GM23338 (cell line): ENCODE results near the gene ZBTB20. TPM values are rescaled to one million over a fixed set of nuclear protein-coding genes. Genes with fewer than 3 reads are reported as not detected.
A peak's percentile ranks its signal among the peaks of the same experiment; 100 is the strongest.

Source experiments
- ATAC-seq: fragments of 200-7000 bp; cut with Tn5 transposase; 3 replicates; pipeline ENCODE4 v1.9.1; 2020
- DNase-seq: peaks from one replicate; pipeline ENCODE4 v3.0.0-alpha.2; 2015; ENCODE audit warnings: low spot score
- H2AFZ ChIP-seq: fragments of 200-600 bp; sonication (generic); 2 replicates; pipeline ENCODE4 v1.8.0; 2016; ENCODE audit warnings: antibody characterized with exemption, mild to moderate bottlenecking, moderate library complexity
- H3F3A ChIP-seq: fragments of 200-600 bp; sonication (generic); replicated peaks from 2 replicates; pipeline ENCODE4 v1.8.0; 2017; ENCODE audit warnings: antibody characterized with exemption, mixed run types, low read depth
- H3K27ac ChIP-seq: fragments of 200-600 bp; sonication (generic); 2 replicates; pipeline ENCODE4 v1.6.1; 2016; ENCODE audit warnings: low read depth
- H3K27me3 ChIP-seq: fragments of 200-600 bp; sonication (generic); 2 replicates; pipeline ENCODE4 v1.8.0; 2016; ENCODE audit warnings: mild to moderate bottlenecking, mixed run types, moderate library complexity; ENCODE audit not compliant: insufficient read depth
- H3K36me3 ChIP-seq: fragments of 200-600 bp; sonication (generic); 2 replicates; pipeline ENCODE4 v1.8.0; 2016; ENCODE audit warnings: mild to moderate bottlenecking; ENCODE audit not compliant: insufficient read depth
- H3K4me1 ChIP-seq: fragments of 200-600 bp; sonication (generic); 2 replicates; pipeline ENCODE4 v1.8.0; 2016; ENCODE audit warnings: mild to moderate bottlenecking, moderate library complexity; ENCODE audit not compliant: insufficient read depth
- H3K4me2 ChIP-seq: fragments of 200-600 bp; sonication (generic); 2 replicates; pipeline ENCODE4 v1.7.1; 2017; ENCODE audit warnings: mixed run types
- H3K4me3 ChIP-seq: fragments of 200-600 bp; sonication (generic); 2 replicates; pipeline ENCODE4 v1.6.1; 2016; ENCODE audit warnings: mixed run types
- H3K79me2 ChIP-seq: fragments of 200-600 bp; sonication (generic); replicated peaks from 2 replicates; pipeline ENCODE4 v1.8.0; 2017; ENCODE audit warnings: mild to moderate bottlenecking; ENCODE audit not compliant: insufficient read depth
- H3K9me2 ChIP-seq: fragments of 200-600 bp; sonication (generic); 2 replicates; pipeline ENCODE4 v1.8.0; 2017; ENCODE audit not compliant: insufficient read depth
- H4K20me1 ChIP-seq: fragments of 200-600 bp; sonication (generic); replicated peaks from 2 replicates; pipeline ENCODE4 v1.8.0; 2017; ENCODE audit warnings: mild to moderate bottlenecking; ENCODE audit not compliant: insufficient read depth
- H3K27ac Mint-ChIP-seq: 2 replicates; pipeline ENCODE4 v1.8.0; 2020; ENCODE audit warnings: inconsistent platforms, mild to moderate bottlenecking, moderate library complexity, mixed read lengths
- H3K27me3 Mint-ChIP-seq: 3 replicates; pipeline ENCODE4 v1.8.0; 2022; ENCODE audit warnings: low read depth, mild to moderate bottlenecking, moderate library complexity, mixed read lengths, inconsistent platforms; ENCODE audit not compliant: insufficient read depth, poor library complexity
- H3K36me3 Mint-ChIP-seq: 3 replicates; pipeline ENCODE4 v1.8.0; 2021; ENCODE audit warnings: low read depth, mild to moderate bottlenecking, inconsistent platforms, moderate library complexity, mixed read lengths
- H3K4me1 Mint-ChIP-seq: 3 replicates; pipeline ENCODE4 v1.8.0; 2020; ENCODE audit warnings: mild to moderate bottlenecking, inconsistent platforms, mixed read lengths
- H3K4me3 Mint-ChIP-seq: 3 replicates; pipeline ENCODE4 v1.8.0; 2021; ENCODE audit warnings: moderate library complexity, mild to moderate bottlenecking, inconsistent platforms, mixed read lengths
- H3K9me3 Mint-ChIP-seq: 3 replicates; pipeline ENCODE4 v1.8.0; 2020; ENCODE audit warnings: moderate library complexity, mild to moderate bottlenecking, inconsistent platforms, mixed read lengths
- ETS1 ChIP-seq: IDR thresholded peaks from 2 replicates; pipeline ENCODE4 v1.6.1; 2016; ENCODE audit warnings: antibody characterized with exemption
- EZH2 ChIP-seq: fragments of 200-600 bp; sonication (generic); IDR thresholded peaks from one replicate; pipeline ENCODE4 v1.8.0; 2017; ENCODE audit warnings: antibody characterized with exemption, mild to moderate bottlenecking, low read depth; ENCODE audit not compliant: unreplicated experiment
- EZH2phosphoT487 ChIP-seq: fragments of 200-600 bp; sonication (generic); IDR thresholded peaks from one replicate; pipeline ENCODE4 v1.8.1; 2018; ENCODE audit warnings: antibody characterized with exemption; ENCODE audit not compliant: unreplicated experiment
- JUNB ChIP-seq: IDR thresholded peaks from one replicate; pipeline ENCODE4 v1.6.1; 2016; ENCODE audit warnings: antibody characterized with exemption; ENCODE audit not compliant: unreplicated experiment
- NANOG ChIP-seq: IDR thresholded peaks from 2 replicates; pipeline ENCODE4 v1.6.1; 2016; ENCODE audit warnings: antibody characterized with exemption, borderline replicate concordance
- POLR2AphosphoS5 ChIP-seq: IDR thresholded peaks from 2 replicates; pipeline ENCODE4 v1.6.1; 2016; ENCODE audit warnings: antibody characterized with exemption, low read depth
- ZNF114 ChIP-seq: fragments of 250-450 bp; sonication (Bioruptor Pico); IDR thresholded peaks from 2 replicates; pipeline ENCODE4 v1.5.0; 2020; ENCODE audit warnings: mild to moderate bottlenecking, moderate library complexity
- polyA plus RNA-seq: library from polyadenylated mRNA; unstranded; fragments of >200 nt; fragmentation: Nextera tagmentation; extraction: Ambion mirVana; gene quantifications from 2 replicates; pipeline ENCODE4 v1.2.1, GENCODE V29; 2016
- total RNA-seq: library from RNA; depleted of rRNA; stranded (reverse); fragments of >200 nt; shearing (Covaris generic); gene quantifications from 2 replicates; pipeline ENCODE4 v1.2.3, GENCODE V29; 2014
- TF ChIP-seq, protein P1 (sequence below): fragments of 250-450 bp; sonication (Bioruptor Pico); IDR thresholded peaks from 2 replicates; pipeline ENCODE4 v1.5.0; 2020; ENCODE audit warnings: mild to moderate bottlenecking, moderate library complexity

The ZBTB20 gene
- total and polyA plus RNA-seq, 2 experiments from 2014 or later, result 2.0 to 3.3 TPM

DNA sequence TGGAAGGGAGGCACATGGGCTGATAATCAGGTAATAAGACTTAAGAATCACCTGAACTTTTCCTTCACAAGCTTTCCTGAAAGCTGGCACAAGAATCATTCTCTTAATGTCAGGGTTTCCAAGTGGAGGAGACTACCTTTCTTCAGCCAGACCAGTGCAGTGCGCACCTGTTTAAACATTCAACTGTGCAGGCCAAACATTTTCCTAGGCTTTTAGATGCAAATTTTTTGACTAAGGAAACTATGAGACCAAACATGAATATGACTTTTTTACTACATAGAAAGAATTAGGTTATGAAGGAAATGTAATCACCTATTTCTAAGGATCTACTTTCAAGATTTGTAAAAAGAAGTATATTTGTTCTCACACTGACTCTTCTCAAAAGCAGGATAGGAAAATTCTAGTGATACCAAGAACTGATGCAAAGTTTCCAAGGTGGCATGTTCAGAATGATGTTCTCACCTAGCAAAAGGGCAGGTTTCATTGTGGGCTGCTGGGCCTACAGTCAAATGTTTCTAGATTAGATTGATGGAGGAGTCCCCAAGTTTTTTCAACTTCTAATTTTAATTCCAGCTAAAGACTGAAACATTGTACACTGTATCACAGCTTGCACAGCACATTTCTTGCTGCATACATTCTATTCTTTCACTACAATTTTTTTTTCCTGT lies 514.2 kb downstream of the ZBTB20 start (continued):
- TF ChIP-seq, protein P1, sequence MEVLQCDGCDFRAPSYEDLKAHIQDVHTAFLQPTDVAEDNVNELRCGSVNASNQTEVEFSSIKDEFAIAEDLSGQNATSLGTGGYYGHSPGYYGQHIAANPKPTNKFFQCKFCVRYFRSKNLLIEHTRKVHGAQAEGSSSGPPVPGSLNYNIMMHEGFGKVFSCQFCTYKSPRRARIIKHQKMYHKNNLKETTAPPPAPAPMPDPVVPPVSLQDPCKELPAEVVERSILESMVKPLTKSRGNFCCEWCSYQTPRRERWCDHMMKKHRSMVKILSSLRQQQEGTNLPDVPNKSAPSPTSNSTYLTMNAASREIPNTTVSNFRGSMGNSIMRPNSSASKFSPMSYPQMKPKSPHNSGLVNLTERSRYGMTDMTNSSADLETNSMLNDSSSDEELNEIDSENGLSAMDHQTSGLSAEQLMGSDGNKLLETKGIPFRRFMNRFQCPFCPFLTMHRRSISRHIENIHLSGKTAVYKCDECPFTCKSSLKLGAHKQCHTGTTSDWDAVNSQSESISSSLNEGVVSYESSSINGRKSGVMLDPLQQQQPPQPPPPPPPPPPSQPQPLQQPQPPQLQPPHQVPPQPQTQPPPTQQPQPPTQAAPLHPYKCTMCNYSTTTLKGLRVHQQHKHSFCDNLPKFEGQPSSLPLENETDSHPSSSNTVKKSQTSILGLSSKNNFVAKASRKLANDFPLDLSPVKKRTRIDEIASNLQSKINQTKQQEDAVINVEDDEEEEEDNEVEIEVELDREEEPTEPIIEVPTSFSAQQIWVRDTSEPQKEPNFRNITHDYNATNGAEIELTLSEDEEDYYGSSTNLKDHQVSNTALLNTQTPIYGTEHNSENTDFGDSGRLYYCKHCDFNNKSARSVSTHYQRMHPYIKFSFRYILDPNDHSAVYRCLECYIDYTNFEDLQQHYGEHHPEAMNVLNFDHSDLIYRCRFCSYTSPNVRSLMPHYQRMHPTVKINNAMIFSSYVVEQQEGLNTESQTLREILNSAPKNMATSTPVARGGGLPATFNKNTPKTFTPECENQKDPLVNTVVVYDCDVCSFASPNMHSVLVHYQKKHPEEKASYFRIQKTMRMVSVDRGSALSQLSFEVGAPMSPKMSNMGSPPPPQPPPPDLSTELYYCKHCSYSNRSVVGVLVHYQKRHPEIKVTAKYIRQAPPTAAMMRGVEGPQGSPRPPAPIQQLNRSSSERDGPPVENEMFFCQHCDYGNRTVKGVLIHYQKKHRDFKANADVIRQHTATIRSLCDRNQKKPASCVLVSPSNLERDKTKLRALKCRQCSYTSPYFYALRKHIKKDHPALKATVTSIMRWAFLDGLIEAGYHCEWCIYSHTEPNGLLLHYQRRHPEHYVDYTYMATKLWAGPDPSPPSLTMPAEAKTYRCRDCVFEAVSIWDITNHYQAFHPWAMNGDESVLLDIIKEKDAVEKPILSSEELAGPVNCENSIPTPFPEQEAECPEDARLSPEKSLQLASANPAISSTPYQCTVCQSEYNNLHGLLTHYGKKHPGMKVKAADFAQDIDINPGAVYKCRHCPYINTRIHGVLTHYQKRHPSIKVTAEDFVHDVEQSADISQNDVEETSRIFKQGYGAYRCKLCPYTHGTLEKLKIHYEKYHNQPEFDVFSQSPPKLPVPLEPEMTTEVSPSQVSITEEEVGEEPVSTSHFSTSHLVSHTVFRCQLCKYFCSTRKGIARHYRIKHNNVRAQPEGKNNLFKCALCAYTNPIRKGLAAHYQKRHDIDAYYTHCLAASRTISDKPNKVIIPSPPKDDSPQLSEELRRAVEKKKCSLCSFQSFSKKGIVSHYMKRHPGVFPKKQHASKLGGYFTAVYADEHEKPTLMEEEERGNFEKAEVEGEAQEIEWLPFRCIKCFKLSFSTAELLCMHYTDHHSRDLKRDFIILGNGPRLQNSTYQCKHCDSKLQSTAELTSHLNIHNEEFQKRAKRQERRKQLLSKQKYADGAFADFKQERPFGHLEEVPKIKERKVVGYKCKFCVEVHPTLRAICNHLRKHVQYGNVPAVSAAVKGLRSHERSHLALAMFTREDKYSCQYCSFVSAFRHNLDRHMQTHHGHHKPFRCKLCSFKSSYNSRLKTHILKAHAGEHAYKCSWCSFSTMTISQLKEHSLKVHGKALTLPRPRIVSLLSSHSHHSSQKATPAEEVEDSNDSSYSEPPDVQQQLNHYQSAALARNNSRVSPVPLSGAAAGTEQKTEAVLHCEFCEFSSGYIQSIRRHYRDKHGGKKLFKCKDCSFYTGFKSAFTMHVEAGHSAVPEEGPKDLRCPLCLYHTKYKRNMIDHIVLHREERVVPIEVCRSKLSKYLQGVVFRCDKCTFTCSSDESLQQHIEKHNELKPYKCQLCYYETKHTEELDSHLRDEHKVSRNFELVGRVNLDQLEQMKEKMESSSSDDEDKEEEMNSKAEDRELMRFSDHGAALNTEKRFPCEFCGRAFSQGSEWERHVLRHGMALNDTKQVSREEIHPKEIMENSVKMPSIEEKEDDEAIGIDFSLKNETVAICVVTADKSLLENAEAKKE (CRISPR knock-in tag), result no peak
- no peak for TF ChIP-seq EZH2phosphoT487
- no peak for TF ChIP-seq EZH2
- TF ChIP-seq JUNB, result no peak

GRCh38 chr3:114627770-114628169 lies 519.3 kb downstream of the ZBTB20 start:
- no peak overlapping the region for H3K4me2 ChIP-seq
- no peak for ATAC-seq
- TF ChIP-seq ZNF114 (CRISPR knock-in tag) (no peak), ETS1 (no peak), POLR2AphosphoS5 (no peak), JUNB (no peak), NANOG (no peak), EZH2phosphoT487 (no peak)
- TF ChIP-seq, protein P1 (CRISPR knock-in tag), result no peak

More at GRCh38 chr3:114627770-114628169, 519.3 kb downstream of the ZBTB20 start:
- no peaks in the 10 kb centered on the region for H4K20me1 ChIP-seq
- no peaks in the 10 kb centered on the region for H3K9me2 ChIP-seq
- Mint-ChIP-seq H3K9me3 (no peaks in the 10 kb centered on the region), H3K27ac (no peak overlapping the region; the same call in 1 of the 2 replicates), H3K4me1 (peaks cover 23% of the 10 kb centered on the region), H3K36me3 (no peaks in the 10 kb centered on the region), H3K4me3 (no peak overlapping the region), H3K27me3 (no peaks in the 10 kb centered on the region)
- H3K79me2 ChIP-seq, result no peaks in the 10 kb centered on the region
- H3K4me3 ChIP-seq, result no peak overlapping the region
- H3K27me3 ChIP-seq, result no peaks in the 10 kb centered on the region
- DNase-seq, result no peak
- H3F3A ChIP-seq, result no peaks in the 10 kb centered on the region
- peaks cover 4% of the 10 kb centered on the region; the same call in 1 of the 2 replicates for H3K4me1 ChIP-seq
- H2AFZ ChIP-seq, result peak overlapping the region; percentile 64
- no peaks in the 10 kb centered on the region for H3K36me3 ChIP-seq
- no peak overlapping the region for H3K27ac ChIP-seq
